GM12878 (cell line): Measurements from ENCODE around the gene SNED1.

Source experiments
- BHLHE40 ChIP-seq, 2 experiments: fragments of 450-650 bp in 1 of 2; IDR thresholded peaks; 2 replicates each; pipeline ENCODE4 v1.6.1; 2011 to 2017; ENCODE audit warnings: low read depth in 2 of 2, borderline replicate concordance in 1 of 2, improper control_type of control experiment in 1 of 2, low read length in 1 of 2, mild to moderate bottlenecking in 1 of 2
- DPF2 ChIP-seq: fragments of 450-650 bp; IDR thresholded peaks from 2 replicates; pipeline ENCODE4 v1.6.1; 2017; ENCODE audit warnings: mild to moderate bottlenecking
- EP300 ChIP-seq, 2 experiments: fragments of 150-350 bp in 1 of 2; IDR thresholded peaks; 2 replicates each; pipeline ENCODE4 v1.6.1; 2011 to 2012; ENCODE audit warnings: low read depth in 2 of 2, low read length in 2 of 2, borderline replicate concordance in 1 of 2, improper control_type of control experiment in 1 of 2, inconsistent platforms in 1 of 2; ENCODE audit not compliant: control insufficient read depth in 1 of 2
- FOXM1 ChIP-seq: IDR thresholded peaks from 2 replicates; pipeline ENCODE4 v1.6.1; 2012; ENCODE audit warnings: low read depth, mild to moderate bottlenecking, inconsistent platforms, low read length, moderate library complexity
- IKZF2 ChIP-seq, 2 experiments: fragments of 450-650 bp; IDR thresholded peaks; 2 replicates each; pipeline ENCODE4 v1.6.1; 2017; ENCODE audit warnings: mild to moderate bottlenecking in 2 of 2, moderate library complexity in 2 of 2
- NR2C2 ChIP-seq: IDR thresholded peaks from 2 replicates; pipeline ENCODE4 v1.6.1; 2011; ENCODE audit warnings: borderline replicate concordance, low read depth; ENCODE audit not compliant: control insufficient read depth, insufficient read length
- NRF1 ChIP-seq: conservative IDR thresholded peaks from 2 replicates; pipeline ENCODE4 v1.6.1; 2011; ENCODE audit warnings: mild to moderate bottlenecking, low read depth, low read length, improper control_type of control experiment
- POLR2AphosphoS2 ChIP-seq: IDR thresholded peaks from 2 replicates; pipeline ENCODE4 v1.6.1; 2011; ENCODE audit warnings: low read depth, mild to moderate bottlenecking, low read length, improper control_type of control experiment, moderate library complexity
- TF ChIP-seq, protein P1 (sequence below): IDR thresholded peaks from 2 replicates; pipeline ENCODE4 v1.6.1; 2011; ENCODE audit warnings: borderline replicate concordance, low read depth, mild to moderate bottlenecking, moderate library complexity, mixed read lengths, low read length; ENCODE audit not compliant: insufficient read depth; ENCODE audit errors: extremely low read length
- TF ChIP-seq, protein P2 (sequence below): IDR thresholded peaks from 2 replicates; pipeline ENCODE4 v1.6.1; 2012; ENCODE audit warnings: low read depth, low read length, improper control_type of control experiment
- TF ChIP-seq, protein P3 (sequence below): IDR thresholded peaks from 2 replicates; pipeline ENCODE4 v1.6.1; 2012; ENCODE audit warnings: mild to moderate bottlenecking, low read depth, low read length

DNA sequence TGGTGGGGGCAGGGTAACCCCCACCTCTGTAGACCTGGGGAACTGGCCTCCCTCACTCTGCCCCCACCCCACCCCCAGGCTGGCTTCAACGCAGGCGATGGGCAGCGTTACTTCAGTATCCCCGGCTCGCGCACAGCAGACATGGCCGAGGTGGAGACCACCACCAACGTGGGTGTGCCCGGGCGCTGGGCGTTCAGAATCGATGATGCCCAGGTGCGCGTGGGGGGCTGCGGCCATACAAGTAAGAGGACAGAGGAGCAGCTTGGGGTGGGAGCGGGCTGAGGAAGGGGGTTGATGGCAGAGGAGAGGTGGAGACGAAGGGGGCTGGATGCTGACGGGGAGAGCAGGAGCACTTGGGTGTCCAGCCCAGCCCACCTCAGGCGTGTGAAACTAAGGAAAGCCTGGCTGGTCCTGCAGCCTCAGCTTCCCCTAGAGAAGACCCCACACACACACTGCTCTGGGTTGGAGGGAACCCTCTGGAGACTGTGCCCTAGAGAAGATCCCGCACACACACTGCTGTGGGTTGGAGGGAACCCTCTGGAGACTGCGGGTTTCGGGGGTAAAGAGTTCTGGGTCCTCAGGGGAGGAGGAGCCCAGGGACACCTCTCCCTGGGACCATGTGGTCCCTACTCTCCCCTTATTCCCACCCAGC lies 36.2 kb downstream of the SNED1 start:
- TF ChIP-seq NRF1, result no peak
- TF ChIP-seq, protein P1, sequence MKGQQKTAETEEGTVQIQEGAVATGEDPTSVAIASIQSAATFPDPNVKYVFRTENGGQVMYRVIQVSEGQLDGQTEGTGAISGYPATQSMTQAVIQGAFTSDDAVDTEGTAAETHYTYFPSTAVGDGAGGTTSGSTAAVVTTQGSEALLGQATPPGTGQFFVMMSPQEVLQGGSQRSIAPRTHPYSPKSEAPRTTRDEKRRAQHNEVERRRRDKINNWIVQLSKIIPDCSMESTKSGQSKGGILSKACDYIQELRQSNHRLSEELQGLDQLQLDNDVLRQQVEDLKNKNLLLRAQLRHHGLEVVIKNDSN, result no peak
- no peak for TF ChIP-seq DPF2
- TF ChIP-seq, protein P2, sequence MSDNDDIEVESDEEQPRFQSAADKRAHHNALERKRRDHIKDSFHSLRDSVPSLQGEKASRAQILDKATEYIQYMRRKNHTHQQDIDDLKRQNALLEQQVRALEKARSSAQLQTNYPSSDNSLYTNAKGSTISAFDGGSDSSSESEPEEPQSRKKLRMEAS, result no peak
- no peak for TF ChIP-seq BHLHE40 (IDR thresholded peaks at IDR 0.05; ENCODE audit: borderline replicate concordance in 1 of 2, low read depth in 2 of 2, low read length in 1 of 2)
- TF ChIP-seq NR2C2, result no peak
- TF ChIP-seq, protein P3, sequence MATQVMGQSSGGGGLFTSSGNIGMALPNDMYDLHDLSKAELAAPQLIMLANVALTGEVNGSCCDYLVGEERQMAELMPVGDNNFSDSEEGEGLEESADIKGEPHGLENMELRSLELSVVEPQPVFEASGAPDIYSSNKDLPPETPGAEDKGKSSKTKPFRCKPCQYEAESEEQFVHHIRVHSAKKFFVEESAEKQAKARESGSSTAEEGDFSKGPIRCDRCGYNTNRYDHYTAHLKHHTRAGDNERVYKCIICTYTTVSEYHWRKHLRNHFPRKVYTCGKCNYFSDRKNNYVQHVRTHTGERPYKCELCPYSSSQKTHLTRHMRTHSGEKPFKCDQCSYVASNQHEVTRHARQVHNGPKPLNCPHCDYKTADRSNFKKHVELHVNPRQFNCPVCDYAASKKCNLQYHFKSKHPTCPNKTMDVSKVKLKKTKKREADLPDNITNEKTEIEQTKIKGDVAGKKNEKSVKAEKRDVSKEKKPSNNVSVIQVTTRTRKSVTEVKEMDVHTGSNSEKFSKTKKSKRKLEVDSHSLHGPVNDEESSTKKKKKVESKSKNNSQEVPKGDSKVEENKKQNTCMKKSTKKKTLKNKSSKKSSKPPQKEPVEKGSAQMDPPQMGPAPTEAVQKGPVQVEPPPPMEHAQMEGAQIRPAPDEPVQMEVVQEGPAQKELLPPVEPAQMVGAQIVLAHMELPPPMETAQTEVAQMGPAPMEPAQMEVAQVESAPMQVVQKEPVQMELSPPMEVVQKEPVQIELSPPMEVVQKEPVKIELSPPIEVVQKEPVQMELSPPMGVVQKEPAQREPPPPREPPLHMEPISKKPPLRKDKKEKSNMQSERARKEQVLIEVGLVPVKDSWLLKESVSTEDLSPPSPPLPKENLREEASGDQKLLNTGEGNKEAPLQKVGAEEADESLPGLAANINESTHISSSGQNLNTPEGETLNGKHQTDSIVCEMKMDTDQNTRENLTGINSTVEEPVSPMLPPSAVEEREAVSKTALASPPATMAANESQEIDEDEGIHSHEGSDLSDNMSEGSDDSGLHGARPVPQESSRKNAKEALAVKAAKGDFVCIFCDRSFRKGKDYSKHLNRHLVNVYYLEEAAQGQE, result no peak
- TF ChIP-seq EP300 (IDR thresholded peaks at IDR 0.05; ENCODE audit: borderline replicate concordance in 1 of 2, control insufficient read depth in 1 of 2, low read depth in 2 of 2, low read length in 2 of 2), result no peak
- TF ChIP-seq POLR2AphosphoS2, result no peak
- no peak for TF ChIP-seq FOXM1
- no peak for TF ChIP-seq IKZF2 (IDR thresholded peaks at IDR 0.05)
